CD1c-positive myeloid dendritic cell (primary cell): ENCODE data around the gene SLC43A2.

Experiments used
- DNase-seq: peaks from one replicate; pipeline ENCODE4 v3.0.0-alpha.2; 2016; ENCODE audit errors: extremely low spot score

The SLC43A2 gene

DNA sequence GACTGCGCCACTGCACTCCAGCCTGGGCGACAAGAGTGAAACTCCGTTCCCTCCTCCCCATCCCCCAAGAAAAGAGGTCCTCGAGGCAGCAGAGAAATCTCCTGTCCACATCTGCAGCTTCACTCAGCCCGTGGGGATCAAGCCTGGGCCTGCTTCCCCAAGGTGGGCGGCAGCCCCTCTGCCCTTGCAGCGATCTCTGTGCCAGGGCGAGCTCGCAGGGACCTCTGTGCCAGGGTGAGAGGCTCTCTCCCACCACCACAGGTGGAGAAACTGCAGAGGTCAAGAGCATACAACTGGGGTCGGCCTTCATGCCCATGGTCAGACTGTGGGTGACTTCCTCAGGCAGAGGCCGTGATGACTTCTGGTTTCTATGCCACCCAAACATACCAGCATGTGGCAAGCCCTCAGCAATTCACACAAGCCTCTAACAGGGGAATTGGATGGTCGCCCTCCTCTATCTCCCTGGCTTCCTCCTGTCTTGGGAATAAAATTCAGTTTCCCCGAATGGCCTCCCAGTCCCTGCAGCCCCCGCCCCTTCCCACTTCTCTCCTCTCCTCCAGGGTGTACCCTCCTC, 5.5 kb downstream of the SLC43A2 start:
- DNase-seq: peak; percentile 43

DNA sequence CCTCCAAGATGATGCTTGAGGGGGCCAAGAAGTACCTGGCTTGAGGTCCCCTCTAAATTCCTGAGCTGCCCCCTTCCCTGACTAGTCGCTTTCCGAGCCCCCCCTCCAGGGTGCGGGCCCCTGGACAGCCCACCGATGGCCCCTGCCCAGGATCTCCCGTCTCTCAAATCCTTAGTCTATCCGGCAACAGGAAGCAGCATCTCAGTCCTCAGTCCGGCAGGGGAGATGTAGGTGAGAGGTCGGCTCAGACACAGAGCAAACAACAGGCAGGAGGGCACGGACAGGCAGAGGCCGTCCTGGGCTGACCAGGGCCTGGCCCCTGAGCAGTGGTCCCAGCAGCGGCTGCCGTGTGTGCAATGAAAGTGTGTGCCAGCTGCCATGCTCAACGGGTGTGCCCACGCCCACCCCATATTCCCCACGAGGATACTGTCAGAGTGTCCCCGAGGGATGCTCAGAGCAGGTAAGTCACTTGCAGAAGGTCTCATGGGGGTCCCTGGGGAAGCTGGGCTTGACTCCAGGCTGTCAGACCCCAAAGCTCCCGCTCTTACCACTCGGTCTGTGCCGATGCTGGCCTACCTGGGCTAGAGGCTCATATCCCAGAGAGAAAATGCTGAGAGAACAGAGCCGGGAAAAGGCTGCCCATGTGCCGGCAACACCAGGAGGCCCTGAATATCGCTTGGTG, 7.2 kb downstream of the SLC43A2 start:
- no peak for DNase-seq

DNA sequence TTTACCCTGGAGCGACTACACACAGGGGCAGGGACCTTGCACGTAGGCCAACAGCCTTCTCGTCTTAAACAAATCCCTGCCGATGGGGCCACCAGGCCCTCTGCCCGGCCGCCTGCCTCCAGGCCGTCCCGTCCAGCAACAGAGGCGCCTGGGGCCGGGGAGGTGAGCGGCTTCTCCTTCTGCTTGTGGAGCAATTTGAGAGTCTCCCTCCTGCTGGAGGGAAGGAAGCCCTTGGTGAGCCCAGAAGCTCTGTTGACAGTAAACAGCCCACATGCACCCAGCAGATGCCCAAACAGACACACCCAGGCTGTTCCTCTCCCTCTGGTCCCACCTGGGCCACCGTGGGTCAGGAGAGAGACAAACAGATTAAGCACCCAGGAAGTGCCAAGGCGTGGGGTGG, 8.1 kb downstream of the SLC43A2 start:
- DNase-seq: no peak

DNA sequence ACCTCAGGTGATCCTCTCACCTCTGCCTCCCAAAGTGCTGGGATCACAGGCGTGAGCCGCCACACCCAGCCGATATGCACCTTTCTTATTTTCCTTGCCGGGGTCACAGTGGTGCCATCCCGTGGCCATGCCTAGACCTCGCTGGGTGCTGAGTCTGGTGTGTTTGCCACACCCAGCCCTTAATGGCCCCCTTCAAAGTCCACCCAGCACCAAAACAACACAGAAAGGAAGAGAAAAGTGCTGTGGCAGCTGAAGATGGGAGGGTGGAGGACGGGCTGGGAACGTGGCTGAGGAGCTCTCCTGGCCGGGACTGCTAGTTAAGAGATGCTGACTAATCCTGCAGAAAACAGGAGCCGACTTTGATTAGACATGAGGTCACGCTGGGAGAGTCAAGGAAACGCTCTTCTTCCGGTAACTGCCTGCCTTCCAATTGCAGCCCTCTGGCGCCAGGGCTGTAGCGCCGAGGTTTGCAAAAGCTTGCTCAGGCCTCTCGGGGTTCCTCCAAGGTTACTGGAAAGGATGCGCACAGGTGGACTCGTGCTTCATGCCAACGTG, 10.9 kb downstream of the SLC43A2 start:
- peak; percentile 41 for DNase-seq

DNA sequence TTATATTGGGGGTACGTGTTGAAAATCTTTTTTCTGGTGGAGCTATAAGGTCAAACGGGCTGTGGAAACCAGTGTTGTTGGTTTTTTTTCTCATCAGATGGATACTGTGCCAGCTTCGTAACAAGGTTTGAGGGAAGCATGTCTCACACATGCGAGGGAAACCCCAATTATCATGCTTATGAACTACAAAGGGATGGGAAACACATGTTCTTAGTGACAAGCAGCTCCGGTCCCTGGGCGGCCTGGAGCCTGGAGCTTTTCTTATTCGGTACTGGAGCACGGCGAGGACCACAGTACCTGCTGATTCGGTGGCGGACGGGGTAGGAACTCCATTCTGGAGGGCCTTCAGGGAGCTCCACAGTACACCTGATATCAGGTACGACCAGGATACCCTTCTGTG, 12.5 kb downstream of the SLC43A2 start:
- DNase-seq: no peak

DNA sequence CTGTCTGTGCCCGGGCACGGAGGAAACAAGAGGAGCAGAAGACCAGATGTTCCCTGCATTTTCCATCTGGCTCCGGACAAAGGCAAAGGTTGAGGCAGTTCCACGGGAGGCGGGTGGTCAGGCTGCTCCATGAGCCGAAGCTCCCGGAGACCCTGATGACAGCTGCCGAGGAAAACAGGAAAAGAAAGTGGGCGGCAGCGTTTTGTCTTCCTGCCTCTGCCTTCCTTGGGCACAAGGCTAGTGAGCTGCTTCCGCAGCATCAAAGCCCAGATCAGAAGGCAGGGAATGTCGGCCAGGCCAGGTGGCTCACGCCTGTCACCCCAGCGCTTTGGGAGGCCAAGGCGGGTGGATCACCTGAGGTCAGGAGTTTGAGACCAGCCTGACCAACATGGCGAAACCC, 16.2 kb downstream of the SLC43A2 start:
- DNase-seq: peak; percentile 25

DNA sequence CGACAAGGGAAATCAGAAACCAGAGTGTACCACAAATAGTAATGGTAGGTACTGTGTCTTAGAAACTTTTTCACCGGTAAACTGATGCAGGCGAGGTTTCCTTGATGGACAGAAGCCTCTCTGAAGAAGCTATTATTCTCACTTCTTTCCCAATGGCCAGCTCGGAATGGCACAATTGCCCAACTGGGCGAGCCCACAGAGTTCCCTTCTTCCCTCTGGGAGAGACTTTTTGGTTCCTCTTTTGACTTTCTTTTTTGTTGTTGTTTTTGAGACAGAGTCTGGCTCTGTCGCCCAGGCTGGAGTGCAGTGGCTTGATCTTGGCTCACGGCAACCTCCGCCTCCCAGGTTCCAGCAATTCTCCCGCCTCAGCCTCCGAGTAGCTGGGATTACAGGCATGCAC, 16.9 kb downstream of the SLC43A2 start:
- DNase-seq: peak; percentile 93

DNA sequence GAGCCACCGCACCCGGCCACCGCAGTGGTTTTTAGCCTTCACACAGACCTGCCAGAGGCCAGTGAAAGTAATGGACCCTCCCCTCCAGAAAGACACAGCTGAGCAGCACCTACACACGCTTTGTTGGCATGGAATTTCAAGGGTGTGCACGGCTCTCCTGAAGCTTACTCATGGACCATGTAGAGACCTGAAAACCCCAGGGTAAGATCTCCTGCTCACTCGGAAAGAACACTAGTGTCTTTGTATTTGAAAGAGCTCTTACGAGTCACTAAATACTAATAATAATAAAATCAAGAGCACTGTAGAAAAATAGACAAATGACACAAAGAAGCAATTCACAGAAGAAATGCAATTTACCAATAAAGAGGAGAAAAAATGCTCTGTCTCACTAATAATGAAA, 20.0 kb downstream of the SLC43A2 start:
- DNase-seq: no peak

DNA sequence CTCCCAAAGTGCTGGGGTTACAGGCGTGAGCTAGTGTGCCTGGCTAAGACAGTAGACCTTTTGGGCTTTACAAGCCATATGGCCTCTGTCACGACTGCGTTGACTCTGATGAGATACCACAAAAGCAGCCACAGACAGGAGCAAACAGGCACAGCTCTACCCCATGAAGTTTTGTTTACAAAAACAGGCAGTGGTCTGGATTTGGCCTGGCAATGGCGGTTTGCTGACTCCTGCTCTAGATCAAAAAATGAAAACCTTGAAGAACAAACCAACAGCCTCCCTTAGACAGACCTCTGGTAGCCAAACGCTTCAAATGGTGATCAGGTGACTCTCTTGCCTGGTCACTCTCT, 20.7 kb downstream of the SLC43A2 start:
- peak; percentile 30 for DNase-seq

DNA sequence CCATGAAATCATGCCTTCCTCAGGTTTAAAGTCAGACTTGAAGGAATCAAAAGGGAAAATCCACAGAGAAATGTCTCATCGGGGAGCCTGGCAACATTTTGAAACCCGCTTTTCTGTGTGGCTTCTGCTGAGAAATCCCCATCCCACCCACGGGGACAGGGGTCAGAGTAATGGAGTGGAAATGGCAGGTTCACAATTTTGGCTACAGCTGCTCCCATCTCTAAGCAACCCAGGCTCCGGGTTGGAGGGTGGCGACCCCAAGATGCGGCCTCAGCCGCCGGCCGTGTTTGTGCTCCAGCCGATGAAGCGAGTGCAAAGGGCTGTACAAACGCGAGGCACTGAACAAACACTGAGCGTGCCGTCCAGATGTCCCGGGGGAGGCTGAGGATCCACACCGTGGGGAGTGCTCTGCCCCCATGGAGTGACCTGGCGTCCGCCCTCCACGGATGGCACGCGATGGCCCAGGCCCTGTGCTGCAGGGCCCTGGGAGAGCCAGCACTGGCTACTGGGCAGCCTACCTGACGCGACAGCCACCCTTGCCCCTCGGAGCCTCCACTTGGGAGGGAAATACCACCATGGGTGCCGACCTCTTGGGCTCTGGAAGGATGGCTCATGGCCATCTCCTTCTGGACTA, 22.2 kb downstream of the SLC43A2 start:
- peak; percentile 64 for DNase-seq

DNA sequence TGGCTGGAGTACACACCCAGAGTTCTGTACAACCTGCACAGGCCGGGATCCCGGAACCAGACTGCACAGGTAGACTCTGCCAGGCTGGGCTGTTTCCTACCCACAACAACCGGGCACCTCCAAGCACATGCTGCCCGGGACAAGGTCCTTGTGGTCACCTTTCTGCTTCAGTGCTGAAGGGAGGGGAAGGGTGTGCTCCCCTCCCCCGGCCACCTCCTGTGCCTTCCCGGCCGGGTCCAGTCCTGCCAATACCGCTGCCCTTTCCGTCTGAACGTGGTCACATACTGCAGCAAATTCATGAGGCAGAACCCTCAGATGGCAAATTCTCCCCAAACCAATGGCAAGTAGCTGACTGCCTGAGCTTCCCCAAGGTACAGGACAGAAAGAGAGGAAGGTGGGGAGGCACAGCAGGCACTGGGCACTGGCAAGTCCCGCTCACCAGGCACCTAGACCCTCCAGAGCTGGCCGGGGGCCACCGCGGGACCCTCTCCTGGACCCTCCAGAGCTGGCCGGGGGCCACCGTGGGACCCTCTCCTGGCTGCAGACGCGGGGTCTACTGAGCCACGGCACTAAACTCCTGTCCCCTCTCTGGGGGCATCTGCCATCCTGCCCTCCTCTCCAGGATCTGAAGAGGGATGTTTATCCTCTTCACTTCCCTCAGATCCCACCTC, 22.8 kb downstream of the SLC43A2 start:
- no peak for DNase-seq

DNA sequence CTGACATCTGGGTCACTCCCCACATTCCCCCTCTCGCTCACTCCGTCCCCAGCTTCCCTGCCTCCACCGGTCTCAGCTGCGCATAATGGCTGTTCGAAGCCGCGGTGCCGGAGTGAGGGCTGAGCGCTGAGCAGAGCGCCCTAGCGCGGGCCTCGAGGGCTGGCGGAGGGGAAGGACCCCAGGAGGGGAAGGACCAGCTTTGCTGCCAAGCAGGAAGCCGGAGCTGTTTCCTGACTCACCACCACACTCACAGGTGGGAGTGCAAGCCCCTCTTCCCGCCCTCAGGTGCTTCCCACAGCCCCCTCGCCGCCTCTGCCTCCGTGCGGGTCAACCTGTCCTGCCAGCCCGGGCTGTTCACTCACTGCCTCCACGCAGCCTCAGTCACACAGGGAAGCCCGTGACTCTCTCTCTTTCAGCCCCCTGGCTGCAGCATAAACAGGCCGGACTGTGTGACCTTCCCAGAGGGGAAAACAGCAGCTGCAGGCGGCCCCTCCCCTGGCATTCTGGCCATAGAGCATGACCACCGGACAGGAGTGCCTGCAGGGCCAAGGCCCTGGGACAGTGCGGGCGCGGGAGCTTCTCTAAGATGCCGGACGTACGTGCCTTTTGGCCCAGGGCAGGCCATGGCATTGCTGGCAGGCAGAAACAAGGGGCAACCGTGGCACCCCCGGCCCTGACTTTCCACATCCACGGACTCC, 23.7 kb downstream of the SLC43A2 start:
- DNase-seq: no peak

DNA sequence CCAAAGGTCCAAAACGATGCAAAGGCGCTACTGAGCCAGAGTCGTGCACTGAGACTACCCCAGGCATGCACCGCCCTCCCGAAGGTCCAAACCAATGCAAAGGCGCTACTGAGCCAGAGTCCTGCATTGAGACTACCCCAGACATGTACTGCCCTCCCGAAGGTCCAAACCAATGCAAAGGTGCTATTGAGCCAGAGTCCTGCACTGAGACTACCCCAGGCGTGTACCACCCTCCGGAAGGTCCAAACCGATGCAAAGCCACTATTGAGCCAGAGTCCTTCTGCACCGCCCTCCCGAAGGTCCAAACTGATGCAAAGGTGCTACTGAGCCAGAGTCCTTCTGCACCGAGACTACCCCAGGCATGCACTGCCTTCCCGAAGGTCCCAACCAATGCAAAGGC, 27.1 kb downstream of the SLC43A2 start:
- DNase-seq: no peak

DNA sequence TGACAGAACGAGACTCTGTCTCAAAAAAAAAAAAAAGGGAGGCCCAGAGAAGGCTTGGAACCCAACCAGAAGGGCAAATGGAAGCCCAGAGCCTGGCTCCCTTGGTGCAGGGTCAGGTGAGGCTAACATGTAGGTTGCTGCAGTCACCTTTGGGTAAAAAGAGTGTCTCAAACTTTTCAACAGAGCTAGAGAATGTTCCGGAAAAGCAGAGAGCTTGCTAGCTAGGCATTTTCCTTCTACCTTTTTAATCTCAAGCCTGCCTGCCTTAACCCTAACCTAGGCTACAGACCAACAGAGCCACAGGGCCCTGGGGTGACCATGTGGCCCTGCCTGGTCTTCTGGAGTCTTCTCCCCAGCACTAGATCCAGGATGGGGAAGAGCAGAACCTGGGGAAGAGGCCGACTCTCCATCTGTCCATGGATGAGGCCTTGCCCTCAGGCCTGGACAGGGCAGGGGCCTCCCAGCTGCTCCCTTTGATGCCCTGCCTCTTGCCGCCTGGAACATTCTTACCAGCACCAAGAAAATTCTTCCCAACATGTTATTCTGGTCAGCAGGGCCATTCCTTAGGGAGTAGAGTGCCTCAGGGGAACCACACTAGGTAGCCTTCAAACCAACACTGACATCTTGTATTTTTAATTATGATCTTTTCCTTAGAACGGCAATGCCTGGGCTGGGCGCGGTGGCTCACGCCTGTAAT, 30.1 kb downstream of the SLC43A2 start:
- DNase-seq: no peak

DNA sequence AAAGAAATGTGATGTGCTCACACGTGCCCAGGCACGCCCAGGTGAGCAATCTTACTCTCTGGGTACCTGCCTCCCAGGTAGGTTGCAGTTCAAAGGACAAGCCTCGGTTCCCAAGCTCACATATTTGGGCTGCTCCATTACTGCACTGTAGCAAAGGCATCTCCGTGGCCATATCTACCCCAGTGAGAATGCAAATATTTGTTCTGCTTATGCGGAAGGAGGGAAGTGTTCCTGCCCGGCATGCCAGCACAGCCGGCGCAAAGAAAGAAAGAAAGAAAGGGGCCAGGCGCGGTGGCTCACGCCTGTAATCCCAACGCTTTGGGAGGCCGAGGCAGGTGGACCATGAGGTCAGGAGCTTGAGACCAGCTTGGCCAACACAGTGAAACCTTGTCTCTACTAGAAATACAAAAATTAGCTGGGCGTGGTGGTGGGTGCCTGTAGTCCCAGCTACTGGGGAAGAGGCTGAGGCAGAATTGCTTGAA, 30.7 kb downstream of the SLC43A2 start:
- no peak for DNase-seq

DNA sequence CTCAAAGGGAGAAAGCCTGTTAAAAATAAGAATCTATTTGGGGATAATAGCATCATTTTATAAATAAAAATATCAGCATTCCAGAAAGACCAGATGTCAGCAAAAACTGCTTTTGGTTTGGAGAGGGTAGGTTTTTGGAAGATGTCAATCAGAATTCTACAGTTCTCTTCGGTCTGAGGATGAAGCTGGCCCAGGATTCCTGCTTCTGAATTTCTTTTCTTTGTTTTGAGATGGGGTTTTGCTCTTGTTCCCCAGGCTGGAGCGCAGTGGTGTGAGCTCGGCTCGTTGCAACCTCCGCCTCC, 35.1 kb downstream of the SLC43A2 start:
- no peak for DNase-seq

DNA sequence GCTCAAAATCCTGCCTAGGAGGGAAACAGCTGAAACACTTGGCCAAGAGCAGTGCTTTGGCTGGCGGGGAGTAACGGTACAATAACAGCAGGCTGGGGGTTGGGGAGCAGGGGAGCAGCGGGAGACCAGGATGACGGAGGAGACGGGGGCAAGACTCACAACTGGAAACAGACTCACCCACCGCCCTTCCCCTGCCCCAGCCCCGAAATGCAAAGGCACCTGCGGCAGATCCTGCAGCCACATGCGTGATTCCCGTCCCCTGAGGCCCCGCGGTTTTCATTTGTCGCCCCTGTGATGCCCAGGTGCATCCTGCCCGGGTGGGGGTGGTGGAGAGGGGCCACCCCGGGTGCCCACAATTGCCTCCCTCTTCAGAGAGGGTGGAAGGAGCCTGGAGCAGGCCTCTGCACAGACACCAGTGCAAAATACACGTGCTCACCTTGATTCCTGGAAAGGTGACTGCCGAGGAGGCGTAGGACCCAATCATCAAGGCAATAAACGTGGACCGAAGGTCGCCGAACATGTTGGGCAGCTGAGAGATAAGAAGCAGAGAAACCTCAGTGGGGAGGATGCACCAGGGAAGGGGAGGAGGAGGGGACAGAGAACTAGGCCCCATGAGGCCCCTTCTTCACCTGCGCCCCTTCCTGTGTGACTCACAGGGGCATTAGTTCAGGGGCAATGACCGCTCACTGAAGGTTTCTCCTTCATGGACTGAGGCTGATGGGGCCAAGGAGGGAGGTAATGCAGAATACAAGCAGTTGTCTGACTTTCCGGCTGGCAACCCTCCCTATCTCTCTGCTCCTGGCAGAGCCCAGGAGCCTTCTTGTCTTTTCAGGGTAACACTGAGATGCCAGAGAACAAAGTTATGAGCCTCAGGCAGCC, 35.6 kb downstream of the SLC43A2 start:
- no peak for DNase-seq

DNA sequence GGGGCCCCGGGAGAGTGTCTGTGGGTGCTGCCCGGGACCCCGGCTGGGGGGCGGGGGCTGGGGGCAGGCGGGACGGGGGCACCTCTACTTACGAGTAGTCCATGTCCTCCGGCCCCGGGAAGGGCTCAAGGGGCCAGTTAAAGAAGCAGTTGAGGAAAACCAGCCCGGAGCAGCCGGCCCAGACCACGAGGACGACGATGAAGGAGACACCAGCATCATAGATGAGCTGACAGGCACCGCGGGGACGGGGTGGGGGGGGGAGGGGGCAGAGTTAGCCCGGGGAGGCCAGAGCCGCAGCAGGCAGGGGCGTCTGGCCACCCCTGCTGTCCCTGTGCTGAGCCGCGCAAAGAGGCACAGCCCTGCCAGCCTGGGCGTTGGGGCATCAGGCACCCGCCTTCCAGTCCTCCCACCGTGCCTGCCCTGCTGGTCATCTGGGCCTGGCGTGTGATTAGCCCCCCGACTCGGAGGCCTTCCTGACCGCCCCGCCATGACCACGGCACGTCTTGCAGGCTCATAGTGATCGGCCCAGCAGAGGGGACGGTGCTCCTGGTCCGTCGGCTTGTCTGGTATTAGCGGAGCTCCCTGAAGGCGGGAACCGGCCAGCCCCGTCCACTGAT, 37.1 kb downstream of the SLC43A2 start:
- no peak for DNase-seq

DNA sequence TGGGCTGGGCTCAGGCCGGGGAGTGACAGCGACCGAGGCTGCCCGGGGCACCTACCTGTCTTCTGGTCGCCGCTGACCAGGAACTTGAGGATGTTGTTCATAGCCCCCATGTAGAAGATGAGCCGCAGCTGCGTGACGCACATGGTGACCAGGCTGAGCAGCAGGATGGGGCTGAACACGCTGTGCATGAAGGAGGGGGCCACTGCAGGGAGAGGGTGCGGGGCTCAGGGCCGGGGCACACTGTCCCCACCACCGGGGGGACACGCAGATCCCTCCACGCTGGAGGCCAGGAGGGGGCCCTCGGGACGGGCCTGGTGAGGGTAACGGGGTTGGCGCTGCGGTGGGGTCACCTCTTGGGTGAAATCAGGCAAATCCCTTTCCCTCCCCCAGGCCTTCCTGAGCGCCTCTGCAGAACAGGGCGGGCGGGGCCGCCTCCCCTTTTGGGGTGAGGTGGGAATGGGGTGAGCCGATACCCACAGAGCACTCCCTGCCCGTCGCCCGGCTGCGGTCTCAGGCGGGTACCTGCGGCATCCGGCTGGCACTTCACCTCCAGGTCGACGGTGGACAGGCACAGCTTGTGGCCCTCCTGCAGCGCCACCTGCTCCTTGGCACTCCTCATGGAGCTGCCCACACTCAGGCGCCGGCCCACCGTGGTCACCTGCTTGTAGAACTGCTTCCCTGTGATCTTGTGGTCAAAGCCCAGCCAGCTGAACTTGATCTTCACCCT, 37.7 kb downstream of the SLC43A2 start:
- no peak for DNase-seq
